Measurements from ENCODE around the gene RERE.
A peak's percentile ranks its signal among the peaks of the same experiment; 100 is the strongest.

Gene RERE

DNA sequence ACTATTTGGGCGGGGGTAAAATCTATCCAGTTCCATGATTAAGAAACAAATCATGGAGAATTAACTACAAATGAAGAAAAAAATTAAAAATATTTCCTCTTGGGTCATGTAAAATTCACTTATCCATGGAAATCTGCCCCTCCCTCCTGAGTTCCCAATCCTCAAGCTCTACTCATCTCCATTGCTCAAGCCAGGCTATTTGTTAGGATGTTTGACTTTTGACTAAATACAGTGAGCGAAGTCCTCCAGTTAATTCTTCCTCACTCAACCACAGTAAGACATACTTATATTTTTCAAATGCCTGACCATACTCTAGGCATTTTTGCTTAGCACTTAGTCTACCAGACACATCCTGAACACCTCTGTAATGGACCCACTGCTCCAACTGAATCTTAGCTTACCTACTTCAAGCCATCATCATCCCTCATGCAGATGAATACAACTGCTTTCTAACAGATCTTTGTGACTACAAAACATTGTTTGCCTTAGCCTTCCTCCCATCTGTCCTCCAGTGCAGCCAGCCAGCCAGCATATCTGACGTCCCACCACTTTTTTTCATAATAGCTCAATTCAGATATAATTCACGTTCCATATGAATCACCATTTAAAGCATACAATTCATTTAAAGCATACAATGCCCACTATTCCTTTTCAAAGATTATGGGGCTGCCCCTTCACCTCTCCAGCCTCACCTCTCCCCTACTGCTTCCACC lies 154.2 kb downstream of the RERE start:
- DNase-seq: no peak

DNA sequence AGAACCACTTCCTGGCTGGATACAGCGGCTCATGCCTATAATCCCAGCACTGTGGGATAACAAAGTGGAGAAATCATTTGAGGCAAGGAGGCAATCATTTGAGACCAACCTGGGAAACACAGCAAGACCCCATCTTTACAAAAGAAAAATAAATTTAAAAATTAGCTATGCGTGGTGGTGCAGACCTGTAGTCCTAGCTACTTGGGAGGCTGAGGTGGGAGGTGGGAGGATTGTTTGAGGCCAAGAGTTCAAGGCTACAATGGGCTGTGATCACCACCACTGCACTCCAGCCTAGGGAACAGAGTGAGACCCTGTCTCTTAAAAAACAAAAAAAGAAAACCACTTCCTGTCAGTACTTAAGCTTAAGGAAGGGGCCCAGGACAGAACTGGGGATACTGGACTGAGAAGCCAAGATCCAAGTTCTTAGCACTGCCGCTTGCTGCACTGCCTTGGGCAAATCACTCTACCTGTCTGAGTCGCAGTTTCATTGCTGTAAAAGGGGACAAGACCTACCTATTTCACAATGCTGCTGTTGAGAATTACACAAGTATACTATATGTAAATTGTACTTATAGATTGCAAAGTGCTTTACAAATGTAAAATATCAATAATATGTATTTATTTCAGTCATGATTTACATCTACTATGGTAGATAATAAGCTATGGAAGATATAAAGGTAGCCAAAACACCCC lies 154.9 kb downstream of the RERE start:
- DNase-seq: no peak

DNA sequence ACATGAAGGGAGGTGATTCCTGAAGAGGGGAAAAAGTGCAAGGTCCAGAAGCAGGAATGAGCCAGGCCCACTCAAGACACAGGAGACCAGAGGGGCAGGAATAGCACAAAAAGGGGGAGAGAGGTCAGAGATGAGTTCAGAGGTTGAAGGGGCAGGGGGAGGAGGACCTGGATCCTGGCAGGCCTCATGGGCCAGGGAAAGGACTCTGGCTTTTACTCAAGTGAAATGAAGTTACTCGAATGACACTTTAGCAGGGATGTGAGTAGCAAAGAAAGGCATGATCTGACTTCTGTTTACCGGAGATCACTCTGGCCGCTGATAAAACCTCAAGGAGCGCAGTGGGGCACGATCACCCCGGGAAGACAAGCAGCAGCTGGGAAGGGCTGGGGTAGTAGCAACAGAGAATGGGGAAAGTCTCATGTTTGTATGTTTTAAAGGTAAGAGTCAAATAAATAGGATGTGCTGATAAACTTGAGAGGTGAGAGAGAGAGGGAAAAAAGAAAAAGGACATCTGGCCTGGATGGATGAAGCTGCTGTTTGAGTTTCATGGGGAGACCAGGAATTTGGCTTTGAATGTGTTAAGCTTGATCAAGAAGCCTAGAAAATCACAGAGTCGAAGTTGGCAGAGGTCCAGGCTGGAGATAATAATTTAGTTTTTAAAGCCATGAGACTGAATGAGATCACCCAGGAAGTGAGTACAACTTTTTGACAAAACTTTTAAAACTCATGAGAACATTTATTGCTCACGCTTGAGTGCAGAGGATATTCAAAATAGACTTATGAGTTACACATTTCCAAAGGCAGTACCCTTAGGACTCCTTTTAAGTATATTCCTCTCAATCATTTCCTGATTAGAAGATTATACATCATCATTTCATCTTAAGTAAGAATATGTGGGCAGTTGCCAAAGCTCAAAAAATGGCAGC lies 156.0 kb downstream of the RERE start:
- no peak for DNase-seq

DNA sequence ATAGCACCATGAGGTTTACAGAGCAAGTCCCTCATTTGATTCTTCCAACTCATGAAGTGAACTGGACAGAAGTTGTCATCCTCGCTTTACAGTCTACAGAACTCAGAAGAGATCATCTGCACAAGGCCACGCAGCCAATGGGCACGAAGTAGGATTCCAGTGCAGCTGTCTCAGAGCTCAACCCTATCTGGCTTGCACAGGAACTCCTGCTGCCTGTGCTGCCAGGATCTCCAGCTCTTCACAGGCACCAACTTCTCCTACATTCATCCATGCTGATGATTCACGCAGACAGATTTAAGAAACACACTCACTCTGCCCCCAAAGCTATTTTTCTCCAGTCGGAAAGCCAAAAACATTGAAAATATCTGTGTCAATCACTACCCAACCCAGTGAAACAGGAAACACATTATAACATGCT lies 157.0 kb downstream of the RERE start:
- peak; percentile 62 to 71 for DNase-seq

DNA sequence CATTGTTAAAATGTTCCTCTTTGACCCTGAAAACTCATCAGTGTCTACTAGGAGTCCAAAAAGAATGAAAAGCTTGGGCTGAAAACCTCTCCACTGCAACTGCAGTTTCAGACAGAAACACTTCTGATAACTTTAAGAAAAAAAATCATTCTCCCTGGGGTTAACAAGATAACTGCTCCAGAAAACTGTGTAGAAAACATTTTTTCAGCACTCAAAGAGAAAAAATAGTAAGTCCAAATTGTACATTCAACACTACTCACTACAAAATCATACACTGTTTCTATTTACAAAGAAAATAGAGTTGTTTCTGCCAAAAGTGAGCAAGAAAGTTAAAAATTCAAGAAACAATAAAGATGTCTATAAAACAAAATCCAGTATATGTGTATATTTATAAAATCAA lies 157.8 kb downstream of the RERE start:
- DNase-seq: no peak

DNA sequence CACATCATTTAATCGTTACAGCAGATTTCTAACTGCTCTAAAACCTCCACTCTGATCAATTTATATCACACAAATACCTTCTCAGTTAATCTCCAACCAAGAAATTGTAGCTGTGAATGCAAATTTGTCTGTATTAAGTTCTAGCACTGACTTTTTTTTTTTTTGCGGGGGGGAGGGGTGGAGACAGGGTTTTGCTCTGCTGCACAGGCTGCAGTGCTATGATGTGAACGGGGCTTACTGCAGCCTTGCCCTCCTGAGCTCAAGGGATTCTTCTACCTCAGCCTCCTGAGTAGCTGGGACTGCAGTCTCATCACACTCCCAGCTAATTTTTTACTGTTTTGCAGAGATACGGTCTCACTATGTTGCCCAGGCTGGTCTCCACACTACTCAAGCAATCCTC lies 163.6 kb downstream of the RERE start:
- no peak for DNase-seq

DNA sequence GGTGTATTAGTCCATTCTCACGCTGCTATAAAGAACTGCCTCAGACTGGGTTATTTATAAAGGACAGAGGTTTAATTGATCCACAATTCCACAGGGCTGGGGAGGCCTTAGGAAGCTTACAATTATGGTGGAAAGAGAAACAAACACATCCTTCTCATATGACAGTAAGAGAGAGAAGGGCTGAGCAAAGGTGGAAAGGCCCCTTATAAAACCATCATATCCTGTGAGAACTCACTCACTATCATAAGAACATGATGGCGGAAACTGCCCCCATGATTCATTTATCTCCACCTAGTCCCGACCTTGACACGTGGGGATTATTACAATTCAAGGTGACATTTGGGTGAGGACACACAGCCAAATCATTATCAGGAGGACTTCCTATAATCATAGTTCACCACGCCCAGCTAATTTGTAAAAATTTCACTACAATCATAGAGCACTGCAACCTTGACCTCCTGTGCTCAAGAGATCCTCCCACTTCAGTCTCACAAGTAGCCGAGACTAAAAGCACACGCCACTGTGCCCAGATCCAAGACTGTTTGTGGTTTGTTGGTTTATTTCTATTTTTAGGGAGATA lies 164.9 kb downstream of the RERE start:
- no peak for DNase-seq

DNA sequence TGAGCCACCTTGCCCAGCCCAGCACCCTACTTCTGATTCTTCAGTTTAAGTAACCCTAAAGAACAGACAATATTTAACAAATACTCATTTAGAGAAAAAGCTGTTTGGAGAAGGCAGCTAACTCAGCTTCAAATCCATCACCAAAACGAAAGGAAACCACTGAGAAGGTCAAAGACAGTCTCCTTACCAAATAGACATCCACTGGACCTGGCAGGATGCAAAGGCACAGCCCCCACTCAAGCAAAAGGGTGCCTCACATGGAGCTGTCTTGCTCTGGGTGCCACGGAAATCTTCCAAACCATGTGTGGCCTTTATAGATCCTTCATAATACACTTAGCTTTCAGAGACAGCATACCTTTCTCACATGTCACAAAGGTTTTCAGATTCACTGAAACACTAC lies 165.5 kb downstream of the RERE start:
- DNase-seq: no peak

DNA sequence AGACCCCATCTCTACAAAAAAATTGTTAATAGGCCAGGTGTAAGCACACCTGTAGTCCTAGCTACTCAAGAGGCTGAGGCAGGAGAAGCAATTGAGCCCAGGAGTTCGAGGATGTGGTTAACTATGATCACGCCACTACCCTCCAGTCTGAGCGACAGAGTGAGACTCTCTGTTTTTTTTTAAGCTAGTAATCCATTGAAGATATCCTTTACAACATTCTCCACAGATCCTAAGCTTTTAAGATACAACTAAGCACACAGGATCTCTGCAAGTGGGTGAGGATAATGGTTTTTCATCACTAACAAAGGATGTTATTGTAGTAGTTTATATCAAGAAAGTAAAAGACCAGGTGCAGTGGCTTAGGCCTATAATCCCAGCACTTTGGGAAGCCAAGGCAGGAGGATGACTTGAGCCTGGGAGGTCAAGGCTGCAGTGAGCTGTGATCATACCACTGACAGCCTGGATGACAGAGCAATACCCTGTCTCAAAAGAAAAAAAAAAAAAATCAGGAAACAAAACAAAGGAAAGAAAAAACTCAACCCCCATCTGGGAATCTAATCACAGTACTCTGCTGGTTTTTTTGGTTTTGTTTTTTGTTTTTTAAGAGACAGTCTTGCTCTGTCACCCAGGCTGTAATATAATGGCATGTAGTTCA lies 166.1 kb downstream of the RERE start:
- no peak for DNase-seq

DNA sequence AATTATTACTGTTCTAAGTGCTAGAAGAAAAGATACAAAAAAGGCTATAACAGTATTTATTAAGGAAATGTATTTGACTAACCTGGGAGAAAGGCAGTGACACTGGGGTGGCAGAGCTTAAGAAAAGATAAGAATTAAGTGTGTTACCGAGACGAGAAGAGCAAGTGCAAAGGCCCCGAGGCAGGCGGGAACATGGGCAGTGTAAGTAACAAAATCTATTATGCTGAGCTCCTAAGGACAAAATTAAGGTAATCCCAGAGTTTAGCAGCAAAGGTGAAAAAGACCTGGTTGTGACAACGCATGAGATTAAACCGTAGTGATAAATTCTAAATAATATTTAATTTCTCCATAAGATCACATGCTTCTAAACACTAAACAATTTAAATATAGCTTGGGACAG lies 167.6 kb downstream of the RERE start:
- DNase-seq: no peak

DNA sequence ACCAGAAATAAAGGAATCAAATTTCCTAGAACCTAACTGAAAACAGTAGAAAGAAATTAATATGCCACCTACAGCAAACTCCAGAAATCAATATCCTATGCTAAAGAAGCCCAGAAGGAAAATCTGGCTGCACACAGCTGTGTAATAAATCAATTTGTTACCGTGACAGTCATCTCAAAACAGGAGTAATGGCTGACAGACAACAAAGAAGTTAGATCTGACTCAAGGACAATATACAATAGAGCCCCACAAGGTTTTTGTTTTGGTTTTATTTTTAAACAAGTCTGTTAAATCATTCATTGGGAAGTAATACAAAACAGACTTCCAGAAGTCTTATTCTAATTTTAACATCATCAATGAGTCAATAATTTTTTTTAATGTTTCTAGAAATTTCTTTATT lies 168.4 kb downstream of the RERE start:
- DNase-seq: no peak

DNA sequence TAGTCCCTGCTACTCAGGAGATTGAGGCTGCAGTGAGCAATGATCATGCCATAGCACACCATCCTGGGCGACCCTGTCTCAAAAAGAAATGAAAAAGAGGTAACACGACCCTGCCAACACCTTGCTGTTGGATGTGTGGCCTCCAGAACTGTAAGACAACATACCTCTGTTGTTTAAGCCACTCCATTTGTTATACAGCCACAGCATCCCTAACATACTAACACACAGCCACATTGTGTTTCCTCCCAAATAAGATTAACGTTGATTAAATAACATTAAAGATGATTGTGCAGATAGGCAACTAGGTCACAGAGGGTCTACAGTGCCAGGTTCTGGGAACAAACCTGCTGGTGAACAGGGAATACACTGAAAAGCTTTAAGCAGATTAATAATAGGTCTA lies 170.4 kb downstream of the RERE start:
- DNase-seq: no peak

DNA sequence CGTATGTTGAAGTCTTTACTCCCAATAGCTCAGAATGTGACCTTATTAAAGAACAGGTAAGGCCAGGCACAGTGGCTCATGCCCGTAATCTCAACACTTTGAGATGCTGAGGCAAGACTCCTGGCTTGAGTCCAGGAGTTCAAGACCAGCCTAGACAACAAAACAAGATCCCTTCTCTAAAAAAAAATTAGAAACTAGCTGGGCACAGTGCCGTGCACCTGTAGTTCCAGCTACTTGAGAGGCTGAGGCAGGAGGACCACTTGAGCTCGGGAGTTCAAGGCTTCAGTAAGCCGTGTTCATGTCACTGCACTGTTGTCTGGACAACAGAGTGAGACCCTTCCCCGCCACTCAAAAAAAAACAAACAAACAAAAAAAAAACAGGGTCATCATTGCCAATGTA lies 171.3 kb downstream of the RERE start:
- no peak for DNase-seq

DNA sequence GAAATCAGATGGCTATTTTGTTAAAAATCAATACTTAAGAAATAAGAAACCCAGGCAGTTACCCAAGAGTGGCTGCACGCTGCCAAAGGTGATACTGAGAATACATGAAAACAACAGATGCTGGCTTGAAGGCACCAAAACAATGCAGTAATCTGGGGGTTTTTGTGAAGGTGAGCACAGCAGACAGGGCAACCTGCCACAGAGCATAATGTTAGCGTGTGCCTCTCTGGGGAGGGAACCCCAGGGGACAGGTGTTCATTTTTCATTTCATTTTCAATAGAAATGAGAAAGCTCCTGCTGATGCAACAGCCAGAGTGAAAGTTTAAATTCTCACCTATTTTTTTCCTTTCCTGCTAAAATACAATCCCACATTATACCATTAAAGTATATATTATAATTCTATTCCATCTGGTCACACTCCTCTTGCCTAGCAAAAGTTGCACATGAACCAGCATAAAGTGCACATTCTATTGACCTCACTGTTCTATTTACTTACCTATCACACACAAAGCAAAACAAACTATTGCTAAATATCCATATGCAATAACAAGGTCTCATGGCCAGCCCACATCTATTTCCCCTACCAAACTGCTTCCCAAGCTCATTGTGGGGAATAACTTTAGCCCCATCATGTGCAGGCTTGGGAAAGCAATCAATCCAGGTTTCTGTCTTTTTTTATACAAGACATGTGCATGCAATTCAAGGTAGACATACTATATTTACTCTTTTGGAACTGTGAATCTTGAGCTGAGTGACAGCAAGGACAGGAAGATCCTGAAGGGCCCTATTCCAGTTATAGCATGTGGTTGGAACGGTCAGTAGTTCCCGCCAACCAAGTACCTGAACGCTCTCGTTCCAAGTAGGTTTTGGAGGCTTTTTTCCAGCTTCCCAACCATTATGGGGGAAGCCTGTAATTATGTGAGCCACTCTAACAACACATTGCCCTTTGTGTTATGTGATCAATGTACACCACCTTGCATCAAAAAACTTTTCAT lies 173.6 kb downstream of the RERE start:
- no peak for DNase-seq

DNA sequence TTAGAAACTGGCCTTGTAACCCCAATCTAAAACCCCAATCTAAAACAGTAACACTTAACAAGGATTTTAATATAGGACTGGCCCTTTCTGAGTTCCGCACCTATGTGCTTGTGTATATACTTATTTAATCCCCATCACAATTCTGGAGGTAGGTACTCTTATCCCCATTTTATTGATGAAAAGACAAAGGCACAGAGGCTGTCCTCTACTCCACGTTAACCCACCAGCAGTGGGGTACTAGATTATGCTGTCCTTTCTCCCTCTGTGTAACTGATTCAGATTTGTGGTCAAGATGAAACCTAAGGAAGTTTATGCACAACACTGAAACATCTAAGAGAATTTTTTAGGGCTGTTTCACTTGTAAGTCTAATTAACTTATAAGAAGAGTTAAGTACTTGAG lies 175.3 kb downstream of the RERE start:
- DNase-seq: no peak

DNA sequence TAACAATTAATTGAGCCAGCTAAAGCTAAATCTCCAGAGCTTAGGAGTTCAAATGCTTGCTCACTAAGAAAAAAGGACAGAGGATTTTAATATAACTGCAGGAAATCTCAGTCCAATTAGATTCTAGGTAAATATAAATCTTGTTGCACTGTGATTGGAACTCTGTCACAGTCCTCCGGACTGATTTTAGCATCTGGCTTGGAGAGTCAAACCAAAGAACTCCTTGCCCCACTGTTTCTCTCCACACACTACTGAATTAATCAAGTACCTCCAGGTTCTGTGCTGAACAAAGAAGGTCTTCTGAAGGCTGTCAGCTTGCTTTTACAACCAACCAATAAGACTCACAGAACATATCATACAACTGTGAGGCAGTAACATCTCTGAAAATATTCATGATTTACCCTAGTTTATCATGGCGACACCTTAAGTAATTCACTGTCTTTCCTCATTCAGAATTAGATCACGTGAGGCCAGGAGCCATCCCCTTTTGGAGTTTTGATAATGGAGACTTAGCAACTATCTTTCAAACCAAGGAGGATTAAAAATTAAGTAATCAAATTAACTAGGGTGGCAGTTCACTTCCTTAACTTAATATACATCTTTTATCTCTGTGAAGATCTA lies 176.0 kb downstream of the RERE start:
- DNase-seq: no peak

DNA sequence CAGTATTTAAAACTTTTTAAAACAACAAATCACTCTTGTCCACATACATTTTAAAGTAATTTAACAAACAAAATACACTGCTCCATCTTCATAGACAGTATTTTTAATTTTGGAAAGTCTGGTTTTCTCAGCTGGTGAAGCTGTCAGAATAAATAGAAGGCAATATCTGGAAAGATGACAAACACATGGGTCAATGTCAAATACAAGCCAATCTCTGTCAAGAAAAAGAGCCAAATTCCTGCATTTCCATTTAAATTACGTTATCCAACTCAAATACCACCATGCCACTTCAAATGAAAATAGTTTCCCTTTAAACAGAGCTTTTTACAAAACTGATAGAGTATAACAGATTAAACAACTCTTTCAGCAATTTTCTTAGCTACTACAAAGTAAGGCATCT lies 176.5 kb downstream of the RERE start:
- no peak for DNase-seq

DNA sequence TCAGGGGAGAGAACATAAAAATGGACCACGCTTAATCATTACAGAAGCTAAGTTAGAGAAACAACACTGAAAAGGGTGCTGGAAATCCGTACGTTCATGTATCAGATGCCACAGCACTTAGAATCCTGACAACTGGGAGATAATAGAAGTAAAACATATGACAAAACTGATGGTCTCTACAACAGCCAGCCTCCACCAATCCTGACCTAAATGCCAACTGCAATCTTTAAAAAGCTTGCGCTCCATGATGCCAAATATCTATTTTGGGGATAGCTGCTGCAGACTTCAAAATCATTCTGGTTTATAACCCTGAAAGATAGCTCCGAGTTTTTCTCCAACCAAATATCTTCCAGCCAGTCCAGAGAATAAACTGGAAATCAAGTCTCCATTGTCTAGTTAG lies 178.3 kb downstream of the RERE start:
- no peak for DNase-seq

DNA sequence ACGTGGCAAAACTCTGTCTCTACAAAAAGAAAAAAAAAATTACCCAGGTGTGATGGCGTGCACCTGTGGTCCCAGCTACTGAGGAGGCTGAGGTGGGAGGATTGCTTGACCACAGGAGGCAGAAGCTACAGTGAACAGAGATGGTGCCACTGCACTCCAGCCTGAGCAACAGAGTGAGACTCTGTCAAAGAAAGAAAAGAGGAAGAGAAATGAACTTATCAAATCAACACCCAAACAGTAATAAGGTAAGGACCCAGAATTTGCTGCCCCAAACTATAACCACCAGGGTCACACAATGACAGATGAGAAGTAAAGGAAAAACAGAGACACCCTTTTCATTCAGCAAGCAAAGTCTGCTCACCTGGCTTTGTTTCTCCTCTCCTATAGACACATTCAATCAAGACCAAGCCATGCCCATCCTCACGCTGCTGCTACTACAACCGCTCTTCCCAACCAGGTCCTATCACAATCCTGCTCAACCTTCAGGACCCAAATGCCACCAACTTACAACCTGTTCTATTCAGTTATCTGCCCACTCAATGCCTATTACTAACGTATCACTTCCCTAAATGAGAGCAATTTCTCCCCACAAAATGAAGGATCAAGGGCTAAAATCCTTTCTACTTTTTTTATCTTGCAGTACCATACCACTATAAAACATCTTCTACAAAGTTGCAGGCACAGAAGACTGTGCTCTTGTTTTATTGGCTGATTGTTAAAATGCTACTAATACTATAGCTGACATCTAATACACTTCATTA lies 183.5 kb downstream of the RERE start:
- no peak for DNase-seq

DNA sequence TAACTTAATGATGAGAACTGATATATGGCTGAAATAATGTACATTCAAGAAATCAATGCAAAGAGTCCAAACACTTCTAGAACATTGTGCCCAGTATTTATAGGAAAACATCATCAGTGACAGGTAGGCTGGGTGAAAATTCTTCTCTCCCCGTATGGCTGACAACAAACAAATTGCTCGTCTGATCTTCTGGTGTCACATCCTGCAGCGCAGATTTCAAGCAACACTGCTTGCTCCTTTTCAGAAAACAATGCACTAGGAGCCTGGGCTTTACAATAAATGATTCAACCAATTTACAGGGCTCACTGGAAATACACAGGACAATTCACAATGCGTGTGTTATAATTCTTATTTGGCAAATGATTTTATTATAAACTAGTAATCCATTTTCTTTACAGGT lies 185.3 kb downstream of the RERE start:
- DNase-seq: no peak
